Measurements from ENCODE around the gene ANKHD1.

Gene ANKHD1, protein sequence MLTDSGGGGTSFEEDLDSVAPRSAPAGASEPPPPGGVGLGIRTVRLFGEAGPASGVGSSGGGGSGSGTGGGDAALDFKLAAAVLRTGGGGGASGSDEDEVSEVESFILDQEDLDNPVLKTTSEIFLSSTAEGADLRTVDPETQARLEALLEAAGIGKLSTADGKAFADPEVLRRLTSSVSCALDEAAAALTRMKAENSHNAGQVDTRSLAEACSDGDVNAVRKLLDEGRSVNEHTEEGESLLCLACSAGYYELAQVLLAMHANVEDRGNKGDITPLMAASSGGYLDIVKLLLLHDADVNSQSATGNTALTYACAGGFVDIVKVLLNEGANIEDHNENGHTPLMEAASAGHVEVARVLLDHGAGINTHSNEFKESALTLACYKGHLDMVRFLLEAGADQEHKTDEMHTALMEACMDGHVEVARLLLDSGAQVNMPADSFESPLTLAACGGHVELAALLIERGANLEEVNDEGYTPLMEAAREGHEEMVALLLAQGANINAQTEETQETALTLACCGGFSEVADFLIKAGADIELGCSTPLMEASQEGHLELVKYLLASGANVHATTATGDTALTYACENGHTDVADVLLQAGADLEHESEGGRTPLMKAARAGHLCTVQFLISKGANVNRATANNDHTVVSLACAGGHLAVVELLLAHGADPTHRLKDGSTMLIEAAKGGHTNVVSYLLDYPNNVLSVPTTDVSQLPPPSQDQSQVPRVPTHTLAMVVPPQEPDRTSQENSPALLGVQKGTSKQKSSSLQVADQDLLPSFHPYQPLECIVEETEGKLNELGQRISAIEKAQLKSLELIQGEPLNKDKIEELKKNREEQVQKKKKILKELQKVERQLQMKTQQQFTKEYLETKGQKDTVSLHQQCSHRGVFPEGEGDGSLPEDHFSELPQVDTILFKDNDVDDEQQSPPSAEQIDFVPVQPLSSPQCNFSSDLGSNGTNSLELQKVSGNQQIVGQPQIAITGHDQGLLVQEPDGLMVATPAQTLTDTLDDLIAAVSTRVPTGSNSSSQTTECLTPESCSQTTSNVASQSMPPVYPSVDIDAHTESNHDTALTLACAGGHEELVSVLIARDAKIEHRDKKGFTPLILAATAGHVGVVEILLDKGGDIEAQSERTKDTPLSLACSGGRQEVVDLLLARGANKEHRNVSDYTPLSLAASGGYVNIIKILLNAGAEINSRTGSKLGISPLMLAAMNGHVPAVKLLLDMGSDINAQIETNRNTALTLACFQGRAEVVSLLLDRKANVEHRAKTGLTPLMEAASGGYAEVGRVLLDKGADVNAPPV (N-terminal part only)

GRCh38 chr5:140401362-140402257 lies at the start of gene ANKHD1:
TSS of gene ANKHD1 (plus strand) at chr5:140401833. CDS start at chr5:140401968, 135 bp downstream.
- DNase-seq (ENCODE audit: low spot score): peak; percentile 100

- no peak for DNase-seq (ENCODE audit: low spot score)
These were observed 46.1 kb upstream of the ANKHD1 start for GRCh38 chr5:140355546-140355945.

DNA sequence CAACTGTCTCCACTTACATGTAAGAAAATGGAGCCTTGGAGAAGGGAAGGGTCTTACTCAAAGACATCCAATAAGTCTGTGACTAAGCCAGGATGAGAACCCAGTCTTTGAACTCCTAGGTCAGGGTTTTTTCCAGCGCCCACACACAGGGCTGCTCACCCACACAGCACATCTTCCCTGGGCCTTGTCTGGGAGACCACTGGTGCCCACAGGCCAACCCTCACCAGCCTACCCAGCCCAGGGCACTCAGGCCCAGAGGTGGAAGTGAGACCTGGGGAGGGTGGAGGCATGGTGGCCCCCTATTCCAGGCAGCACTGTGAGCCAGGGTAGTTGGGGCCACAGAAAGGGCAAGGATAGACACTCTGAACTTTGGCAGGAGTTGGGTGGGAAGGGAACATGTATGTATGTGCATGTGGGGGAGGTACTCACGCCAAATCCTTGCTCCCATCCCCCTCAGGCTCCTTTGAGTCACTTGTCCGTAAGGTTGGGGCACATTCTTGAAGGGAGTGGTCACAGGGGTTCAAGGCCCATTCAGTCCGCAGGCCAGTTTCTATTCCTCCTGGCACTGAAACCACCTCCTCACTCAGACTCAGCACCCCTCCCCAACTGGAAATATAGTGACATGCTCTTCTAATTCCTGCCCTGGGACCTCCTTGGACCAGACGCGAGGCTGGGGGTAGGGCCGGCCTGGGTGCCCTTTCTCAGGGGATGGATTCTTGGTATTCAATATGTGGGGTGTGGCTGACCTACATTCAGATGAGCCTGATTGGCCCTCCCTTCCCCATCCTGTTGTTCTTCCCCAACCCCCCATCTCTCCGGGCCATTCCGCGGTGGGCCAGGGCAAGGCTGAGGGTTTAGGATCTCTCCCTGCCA lies 44.5 kb upstream of the ANKHD1 start:
- DNase-seq (ENCODE audit: low spot score): no peak

DNA sequence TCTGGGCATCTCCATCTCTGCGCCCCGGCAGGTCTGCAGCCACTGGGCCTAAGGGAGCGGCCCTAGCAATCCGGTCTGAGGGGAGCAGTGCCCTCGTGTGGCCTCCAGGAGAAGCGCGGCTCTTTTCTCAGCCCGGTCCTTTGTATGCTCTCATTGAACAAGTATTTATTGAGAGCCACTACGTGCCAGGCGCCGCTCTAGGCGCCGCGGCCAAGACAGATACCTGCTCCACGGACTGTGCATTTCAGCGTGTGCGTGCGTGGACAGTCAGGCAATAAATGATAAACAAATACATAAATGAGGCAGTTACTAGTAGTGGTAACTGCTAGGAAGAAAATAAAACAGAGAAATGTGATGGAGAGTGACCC lies 43.9 kb upstream of the ANKHD1 start:
- peak; percentile 87 for DNase-seq (ENCODE audit: low spot score)

DNA sequence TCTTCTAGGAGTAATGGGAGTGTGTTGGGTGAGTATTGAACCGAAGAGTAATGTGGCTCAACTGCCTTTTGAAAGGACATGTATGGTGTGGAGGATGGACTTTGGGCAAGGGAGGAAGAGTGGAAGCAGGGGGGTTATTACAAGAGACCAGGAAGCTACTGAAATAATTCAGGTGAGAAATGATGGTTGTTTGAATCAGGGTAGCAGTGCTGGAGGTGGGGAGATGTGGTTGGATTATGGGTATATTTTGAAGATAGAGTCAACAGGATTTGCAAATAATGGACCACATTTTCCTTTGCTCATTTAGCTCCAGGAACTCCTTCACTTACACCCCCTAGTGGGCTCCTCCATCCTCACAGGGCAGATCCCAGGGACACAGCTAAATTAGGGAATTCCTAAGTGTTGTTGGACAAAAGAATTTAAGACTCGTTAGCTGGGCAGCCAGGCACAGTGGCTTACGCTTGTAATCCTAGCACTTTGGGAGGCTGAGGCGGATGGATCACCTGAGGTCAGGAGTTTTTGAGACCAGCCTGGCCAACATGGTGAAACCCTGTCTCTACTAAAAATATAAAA lies 42.8 kb upstream of the ANKHD1 start:
- no peak for DNase-seq (ENCODE audit: low spot score)

DNA sequence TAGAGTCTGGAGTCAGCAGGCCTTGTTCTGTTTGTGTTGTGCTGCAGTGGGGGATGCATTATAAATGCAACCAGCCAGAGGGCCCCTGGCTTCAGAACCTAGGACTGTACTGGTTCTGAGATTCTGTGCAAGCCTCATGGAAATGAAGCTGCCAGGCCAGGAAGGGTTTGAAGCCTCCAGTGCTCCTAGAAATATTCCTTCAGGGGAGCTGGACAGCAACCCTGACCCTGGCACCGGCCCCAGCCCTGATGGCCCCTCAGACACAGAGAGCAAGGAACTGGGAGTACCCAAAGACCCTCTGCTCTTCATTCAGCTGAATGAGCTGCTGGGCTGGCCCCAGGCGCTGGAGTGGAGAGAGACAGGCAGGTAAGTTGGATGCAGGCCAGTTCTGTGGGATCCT lies 41.5 kb upstream of the ANKHD1 start, which contains the start of gene SLC4A9:
Gene SLC4A9 (plus strand): TSS at position 94 of the 400 bp plus-strand sequence. CDS start 43 bp downstream, at position 137.
- DNase-seq (ENCODE audit: low spot score): no peak

GRCh38 chr5:140360681-140361479 lies 40.8 kb upstream of the ANKHD1 start:
- no peak for DNase-seq (ENCODE audit: low spot score)

GRCh38 chr5:140361901-140362300 lies 39.7 kb upstream of the ANKHD1 start:
- DNase-seq (ENCODE audit: low spot score): no peak

DNA sequence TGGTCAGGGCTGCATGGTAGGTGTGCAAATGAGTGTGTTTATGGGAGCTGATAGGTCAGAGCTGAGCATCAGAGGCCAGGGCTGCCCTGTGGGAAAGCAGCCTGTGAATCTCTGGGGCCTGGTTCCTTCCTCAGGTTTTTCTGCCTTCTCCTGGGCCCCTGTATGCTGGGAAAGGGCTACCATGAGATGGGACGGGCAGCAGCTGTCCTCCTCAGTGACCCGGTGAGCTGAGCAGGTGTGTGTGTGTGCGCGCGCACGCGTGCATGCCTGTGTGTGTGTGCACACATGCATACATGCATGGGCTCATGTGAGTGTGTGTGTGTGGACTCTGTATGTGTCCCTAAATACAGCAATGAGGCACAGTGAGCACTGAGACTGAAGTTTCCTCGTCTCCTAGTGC lies 39.3 kb upstream of the ANKHD1 start:
- no peak for DNase-seq (ENCODE audit: low spot score)

DNA sequence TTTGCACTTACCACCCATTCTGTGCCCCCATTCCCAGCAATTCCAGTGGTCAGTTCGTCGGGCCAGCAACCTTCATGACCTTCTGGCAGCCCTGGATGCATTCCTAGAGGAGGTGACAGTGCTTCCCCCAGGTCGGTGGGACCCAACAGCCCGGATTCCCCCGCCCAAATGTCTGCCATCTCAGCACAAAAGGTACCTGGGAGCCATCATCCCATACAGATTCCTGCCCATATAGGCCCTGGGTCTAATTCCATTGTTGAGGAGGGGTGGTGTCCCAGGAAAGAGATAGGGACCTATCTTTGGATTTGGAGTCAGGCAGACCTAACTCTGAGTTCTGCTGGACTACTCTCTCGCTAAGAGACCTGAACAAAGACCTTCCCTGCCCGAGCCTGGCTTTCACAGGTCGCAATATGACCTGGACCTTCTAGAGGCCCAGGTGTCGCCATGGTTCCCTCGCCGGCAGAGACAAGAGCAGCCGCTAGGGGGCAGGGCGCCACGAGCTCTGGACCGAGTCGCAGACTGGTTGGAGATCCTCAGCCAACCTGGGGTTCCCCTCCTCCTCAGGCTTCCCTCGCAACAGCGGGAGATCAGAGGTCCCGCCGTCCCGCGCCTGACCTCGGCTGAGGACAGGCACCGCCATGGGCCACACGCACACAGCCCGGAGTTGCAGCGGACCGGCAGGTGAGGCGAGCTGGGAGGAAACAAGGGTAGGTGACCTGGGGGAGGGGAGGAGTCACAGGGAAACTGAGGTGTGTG lies 38.6 kb upstream of the ANKHD1 start:
- DNase-seq (ENCODE audit: low spot score): peak; percentile 60

- no peak for DNase-seq (ENCODE audit: low spot score)
These were observed 37.8 kb upstream of the ANKHD1 start for GRCh38 chr5:140363631-140364471.

GRCh38 chr5:140364472-140364765 lies 37.2 kb upstream of the ANKHD1 start:
- no peak for DNase-seq (ENCODE audit: low spot score)

DNA sequence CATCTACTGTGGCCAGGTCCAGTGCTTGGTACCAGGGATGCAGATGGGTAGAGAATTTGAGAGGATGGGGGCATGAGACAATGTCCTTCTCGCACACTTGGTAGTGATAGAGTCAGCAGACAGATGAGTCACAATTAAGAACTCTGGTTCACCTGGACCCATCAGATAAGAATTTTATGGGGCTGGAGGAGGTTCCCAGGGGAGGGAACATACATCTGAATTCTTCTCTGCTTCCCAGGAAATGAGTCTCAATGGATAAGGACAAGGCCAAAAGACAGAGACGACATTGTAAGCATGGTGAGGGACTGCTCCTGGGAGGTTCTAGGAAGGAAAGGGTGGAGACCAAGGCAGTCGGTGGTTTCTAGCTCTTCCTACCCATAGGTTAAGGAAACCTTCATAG lies 36.4 kb upstream of the ANKHD1 start:
- DNase-seq (ENCODE audit: low spot score): no peak

GRCh38 chr5:140365941-140366340 lies 35.7 kb upstream of the ANKHD1 start:
- DNase-seq (ENCODE audit: low spot score): no peak

DNA sequence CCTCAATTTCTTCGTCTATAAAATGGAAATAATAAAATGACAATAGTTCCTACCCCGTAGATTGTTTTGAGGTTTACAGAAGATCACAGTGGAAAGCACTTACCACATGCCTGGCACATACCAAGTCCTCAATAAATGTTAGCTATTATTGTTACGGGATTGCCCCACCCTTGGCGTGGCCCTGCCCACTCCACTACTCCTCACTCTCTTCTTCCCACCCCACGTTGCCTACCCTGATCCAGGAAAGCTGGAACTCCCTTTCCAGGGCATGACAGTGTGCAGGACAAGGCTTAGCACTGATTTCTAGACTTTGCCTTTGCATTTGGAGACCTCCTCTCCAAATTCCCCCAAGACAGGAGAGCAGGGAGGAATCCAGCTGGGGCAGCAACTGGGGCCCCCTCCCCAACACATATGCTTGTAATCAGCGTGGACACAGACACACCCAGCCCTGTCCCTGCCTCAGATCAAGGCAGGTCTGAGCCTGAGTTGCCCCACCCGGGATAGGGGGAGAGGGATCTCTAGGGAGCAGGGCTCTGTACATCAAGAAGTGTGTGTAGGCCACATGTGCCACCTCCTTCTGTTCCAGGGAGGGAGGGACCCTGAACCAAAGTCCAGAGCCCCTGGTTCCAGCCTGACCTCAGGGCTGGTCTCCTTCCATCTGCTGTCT lies 34.9 kb upstream of the ANKHD1 start:
- no peak for DNase-seq (ENCODE audit: low spot score)

- no peak for DNase-seq (ENCODE audit: low spot score)
These were observed 34.2 kb upstream of the ANKHD1 start for GRCh38 chr5:140367256-140368013.

Measured in kidney capillary endothelial cell (primary cell).